H9 (cell line): ENCODE results near the gene CFAP100. TPM values are rescaled to one million over a fixed set of nuclear protein-coding genes. Genes with fewer than 3 reads are reported as not detected.

Experiments used
- DNase-seq: peaks from one replicate; pipeline ENCODE4 v3.0.0-alpha.2; 2017
- H2AFZ ChIP-seq: one replicate; pipeline ENCODE4 v1.6.1; 2013; ENCODE audit warnings: mild to moderate bottlenecking, low read length, control low read depth, moderate library complexity
- H2AK5ac ChIP-seq: 2 replicates; pipeline ENCODE4 v1.6.1; 2013; ENCODE audit warnings: low read length, control low read depth, mixed read lengths; ENCODE audit not compliant: insufficient read length
- H2BK120ac ChIP-seq: one replicate; pipeline ENCODE4 v1.6.1; 2013; ENCODE audit warnings: low read depth, mild to moderate bottlenecking, low read length, control low read depth, inconsistent platforms; ENCODE audit not compliant: poor library complexity, severe bottlenecking
- H2BK12ac ChIP-seq: 2 replicates; pipeline ENCODE4 v1.6.1; 2013; ENCODE audit warnings: low read length, control low read depth, mixed read lengths, low read depth; ENCODE audit not compliant: insufficient read length
- H2BK15ac ChIP-seq: 2 replicates; pipeline ENCODE4 v1.6.1; 2013; ENCODE audit warnings: low read depth, low read length, control low read depth
- H2BK20ac ChIP-seq: one replicate; pipeline ENCODE4 v1.6.1; 2013; ENCODE audit warnings: low read depth, mild to moderate bottlenecking, low read length, control low read depth, inconsistent platforms; ENCODE audit not compliant: poor library complexity, severe bottlenecking
- H2BK5ac ChIP-seq: 2 replicates; pipeline ENCODE4 v1.6.1; 2013; ENCODE audit warnings: low read length, control low read depth, mixed read lengths; ENCODE audit not compliant: insufficient read length
- H3K14ac ChIP-seq: 2 replicates; pipeline ENCODE4 v1.6.1; 2013; ENCODE audit warnings: low read length, control low read depth; ENCODE audit not compliant: insufficient read depth
- H3K18ac ChIP-seq: 2 replicates; pipeline ENCODE4 v1.6.1; 2013; ENCODE audit warnings: low read depth, mild to moderate bottlenecking, mixed read lengths, low read length, control low read depth; ENCODE audit not compliant: insufficient read length
- H3K23ac ChIP-seq: 2 replicates; pipeline ENCODE4 v1.6.1; 2013; ENCODE audit warnings: low read length, control low read depth, mixed read lengths, low read depth; ENCODE audit not compliant: insufficient read length
- H3K23me2 ChIP-seq: 2 replicates; pipeline ENCODE4 v1.6.1; 2013; ENCODE audit warnings: low read depth, mild to moderate bottlenecking, mixed read lengths, low read length, control low read depth; ENCODE audit not compliant: insufficient read length, poor library complexity, severe bottlenecking
- H3K27ac ChIP-seq: 2 replicates; pipeline ENCODE4 v1.5.1; 2013; ENCODE audit warnings: low read length, control low read depth, mixed read lengths, low read depth; ENCODE audit not compliant: insufficient read length
- H3K27me3 ChIP-seq: 2 replicates; pipeline ENCODE4 v1.6.1; 2013; ENCODE audit warnings: low read length, control low read depth, inconsistent platforms; ENCODE audit not compliant: insufficient read depth
- H3K4ac ChIP-seq: 2 replicates; pipeline ENCODE4 v1.6.1; 2013; ENCODE audit warnings: low read depth, mild to moderate bottlenecking, control low read depth, inconsistent platforms, low read length, moderate library complexity
- H3K4me1 ChIP-seq: 2 replicates; pipeline ENCODE4 v1.6.1; 2013; ENCODE audit warnings: low read length, control low read depth, inconsistent platforms; ENCODE audit not compliant: insufficient read depth
- H3K4me2 ChIP-seq: 2 replicates; pipeline ENCODE4 v1.6.1; 2013; ENCODE audit warnings: low read length, control low read depth, mixed read lengths; ENCODE audit not compliant: insufficient read length, insufficient read depth
- H3K56ac ChIP-seq: 2 replicates; pipeline ENCODE4 v1.6.1; 2013; ENCODE audit warnings: low read depth, mild to moderate bottlenecking, mixed read lengths, low read length, control low read depth; ENCODE audit not compliant: insufficient read length
- H3K79me1 ChIP-seq: 2 replicates; pipeline ENCODE4 v1.6.1; 2013; ENCODE audit warnings: low read depth, mild to moderate bottlenecking, moderate library complexity, low read length, control low read depth, inconsistent platforms; ENCODE audit not compliant: insufficient read depth, poor library complexity, severe bottlenecking
- H3K79me2 ChIP-seq: 2 replicates; pipeline ENCODE4 v1.6.1; 2013; ENCODE audit warnings: low read length, control low read depth, inconsistent platforms; ENCODE audit not compliant: insufficient read depth
- H3K9ac ChIP-seq: 2 replicates; pipeline ENCODE4 v1.6.1; 2013; ENCODE audit warnings: low read length, control low read depth, mixed read lengths; ENCODE audit not compliant: insufficient read length; ENCODE audit errors: extremely low read depth
- H3K9me3 ChIP-seq: one replicate; pipeline ENCODE4 v1.6.1; 2013; ENCODE audit warnings: low read depth, low read length, inconsistent platforms; ENCODE audit not compliant: control insufficient read depth
- H3T11ph ChIP-seq: one replicate; pipeline ENCODE4 v1.6.1; 2013; ENCODE audit warnings: mild to moderate bottlenecking, low read length, control low read depth, inconsistent platforms
- H4K20me1 ChIP-seq: one replicate; pipeline ENCODE4 v1.6.1; 2013; ENCODE audit not compliant: control insufficient read depth, insufficient read length, insufficient read depth
- H4K5ac ChIP-seq: 2 replicates; pipeline ENCODE4 v1.6.1; 2013; ENCODE audit warnings: low read depth, mild to moderate bottlenecking, mixed read lengths, low read length, control low read depth; ENCODE audit not compliant: insufficient read length
- H4K8ac ChIP-seq: replicated peaks from 2 replicates; pipeline ENCODE4 v1.6.1; 2013; ENCODE audit warnings: low read length, control low read depth, mixed read lengths, low read depth; ENCODE audit not compliant: insufficient read length
- H4K91ac ChIP-seq: 2 replicates; pipeline ENCODE4 v1.6.1; 2013; ENCODE audit warnings: low read depth, mild to moderate bottlenecking, moderate library complexity, mixed read lengths, low read length, control low read depth; ENCODE audit not compliant: insufficient read length
- H3K27ac Mint-ChIP-seq, 3 experiments: 2 replicates in 2 of 3; 3 replicates in 1 of 3; pipeline ENCODE4 v1.8.0; 2020 to 2021; ENCODE audit warnings: mixed read lengths in 3 of 3, mild to moderate bottlenecking in 1 of 3, moderate library complexity in 1 of 3
- H3K27me3 Mint-ChIP-seq: 2 replicates; pipeline ENCODE4 v1.8.0; 2021; ENCODE audit warnings: low read depth, mild to moderate bottlenecking, moderate library complexity, mixed read lengths
- H3K36me3 Mint-ChIP-seq, 3 experiments: 2 replicates in 2 of 3; 3 replicates in 1 of 3; pipeline ENCODE4 v1.8.0; 2020 to 2021; ENCODE audit warnings: low read depth in 3 of 3, mixed read lengths in 3 of 3; ENCODE audit not compliant: insufficient read depth in 1 of 3
- H3K4me1 Mint-ChIP-seq, 2 experiments: 2 replicates each; pipeline ENCODE4 v1.8.0; 2020; ENCODE audit warnings: mixed read lengths in 2 of 2
- H3K4me3 Mint-ChIP-seq, 2 experiments: 2 replicates in 1 of 2; 3 replicates in 1 of 2; pipeline ENCODE4 v1.8.0; 2020 to 2021; ENCODE audit warnings: mild to moderate bottlenecking in 2 of 2, mixed read lengths in 2 of 2, moderate library complexity in 1 of 2
- H3K9me3 Mint-ChIP-seq, 2 experiments: 2 replicates in 1 of 2; 3 replicates in 1 of 2; pipeline ENCODE4 v1.8.0; 2020; ENCODE audit warnings: mild to moderate bottlenecking in 2 of 2, mixed read lengths in 2 of 2, moderate library complexity in 1 of 2
- WGBS: extraction: QIAGEN DNeasy Blood & Tissue Kit; methylation state at CpG from one replicate; pipeline ENCODE4 v1.1.7; 2013; ENCODE audit warnings: missing lambda C conversion rate, low lambda C conversion rate, mixed read lengths; ENCODE audit not compliant: insufficient read length; ENCODE audit errors: extremely low coverage; 5-methylcytosine and 5-hydroxymethylcytosine counted together
- total RNA-seq: library from RNA; stranded (reverse); gene quantifications from 2 replicates; pipeline ENCODE4 v1.2.1, GENCODE V29; 2021
- TF ChIP-seq, protein P1 (sequence below): fragments of 200-600 bp; sonication (generic); conservative IDR thresholded peaks from 3 replicates; pipeline ENCODE4 v1.8.0; 2021; ENCODE audit warnings: antibody characterized with exemption, mild to moderate bottlenecking

CFAP100 gene
- total RNA-seq, 1 experiment from 2014 or later: 0.44 TPM

DNA sequence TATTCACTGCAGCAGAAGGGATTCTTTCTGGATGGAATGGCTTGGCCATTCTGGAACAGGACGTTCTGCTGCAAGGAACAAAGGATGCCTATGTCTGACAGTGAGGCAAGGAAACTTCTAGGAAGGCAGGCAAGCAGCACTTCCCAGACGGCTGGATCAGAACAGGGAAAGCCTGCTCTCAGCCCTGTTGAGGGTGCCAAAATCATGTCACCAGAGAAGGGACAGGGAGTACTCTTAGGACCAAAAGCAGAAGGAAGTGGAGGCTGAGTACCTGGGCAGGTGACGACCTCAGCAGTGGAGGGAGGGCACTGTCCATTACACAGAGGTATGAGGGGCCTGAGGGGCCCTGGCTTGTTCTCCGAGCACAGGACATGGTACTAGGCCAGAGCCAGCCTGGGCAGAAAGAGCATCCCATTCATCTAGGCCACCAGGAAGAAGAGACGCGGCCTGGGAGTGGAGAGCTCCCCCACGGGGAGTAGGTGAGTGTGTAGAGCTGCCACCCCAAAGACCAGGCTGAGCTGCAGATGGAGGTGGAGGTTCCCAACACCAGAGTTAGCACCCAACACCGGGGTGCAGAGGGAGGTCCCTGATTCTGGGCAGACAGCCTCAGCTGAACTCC is 47.1 kb upstream of the CFAP100 start:
- Histone ChIP-seq H3K4me1 (no peaks in the 10 kb centered on the region), H2BK20ac (no peak overlapping the region), H3K18ac (no peak overlapping the region), H3K9ac (no peak overlapping the region), H3K56ac (no peak overlapping the region), H3K79me1 (no peaks in the 10 kb centered on the region), H3K4me2 (no peak overlapping the region), H3K14ac (no peak overlapping the region), H3T11ph (no peak overlapping the region), H2BK5ac (no peak overlapping the region), H3K27ac (no peak overlapping the region), H3K4ac (no peak overlapping the region), H4K91ac (no peak overlapping the region), H4K20me1 (no peaks in the 10 kb centered on the region), H2BK120ac (no peak overlapping the region), H2BK12ac (no peak overlapping the region), H3K79me2 (no peaks in the 10 kb centered on the region), H2AFZ (no peak overlapping the region), H3K9me3 (no peaks in the 10 kb centered on the region), H4K8ac (no peak overlapping the region), H4K5ac (no peak overlapping the region), H2BK15ac (no peak overlapping the region), H3K27me3 (no peaks in the 10 kb centered on the region), H3K23ac (no peak overlapping the region), H2AK5ac (no peak overlapping the region), H3K23me2 (no peaks in the 10 kb centered on the region)
- TF ChIP-seq, protein P1, sequence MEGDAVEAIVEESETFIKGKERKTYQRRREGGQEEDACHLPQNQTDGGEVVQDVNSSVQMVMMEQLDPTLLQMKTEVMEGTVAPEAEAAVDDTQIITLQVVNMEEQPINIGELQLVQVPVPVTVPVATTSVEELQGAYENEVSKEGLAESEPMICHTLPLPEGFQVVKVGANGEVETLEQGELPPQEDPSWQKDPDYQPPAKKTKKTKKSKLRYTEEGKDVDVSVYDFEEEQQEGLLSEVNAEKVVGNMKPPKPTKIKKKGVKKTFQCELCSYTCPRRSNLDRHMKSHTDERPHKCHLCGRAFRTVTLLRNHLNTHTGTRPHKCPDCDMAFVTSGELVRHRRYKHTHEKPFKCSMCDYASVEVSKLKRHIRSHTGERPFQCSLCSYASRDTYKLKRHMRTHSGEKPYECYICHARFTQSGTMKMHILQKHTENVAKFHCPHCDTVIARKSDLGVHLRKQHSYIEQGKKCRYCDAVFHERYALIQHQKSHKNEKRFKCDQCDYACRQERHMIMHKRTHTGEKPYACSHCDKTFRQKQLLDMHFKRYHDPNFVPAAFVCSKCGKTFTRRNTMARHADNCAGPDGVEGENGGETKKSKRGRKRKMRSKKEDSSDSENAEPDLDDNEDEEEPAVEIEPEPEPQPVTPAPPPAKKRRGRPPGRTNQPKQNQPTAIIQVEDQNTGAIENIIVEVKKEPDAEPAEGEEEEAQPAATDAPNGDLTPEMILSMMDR: no peak
- peaks cover 4 to 8% of the 10 kb centered on the region in 2 experiments for H3K4me1 Mint-ChIP-seq
- no peak overlapping the region; a peak in 1 of 5 replicates for H3K4me3 Mint-ChIP-seq
- no CpG with 5 or more reads among the region's 8 CpGs for WGBS
- no peaks in the 10 kb centered on the region; the same call in 1 of the 2 replicates for H3K27me3 Mint-ChIP-seq
- H3K27ac Mint-ChIP-seq: peak overlapping the region in 1 of 3 experiments; percentile 25; a peak in 2 of 7 replicates
- no peaks in the 10 kb centered on the region for H3K9me3 Mint-ChIP-seq
- peak; percentile 19 for DNase-seq
- peaks cover 8 to 23% (median 11%) of the 10 kb centered on the region in 3 experiments; a peak in 6 of 7 replicates for H3K36me3 Mint-ChIP-seq
